Measurements from ENCODE around the gene GLB1L3. TPM values are rescaled to one million over a fixed set of nuclear protein-coding genes. Genes with fewer than 3 reads are reported as not detected.

Gene GLB1L3
- total and polyA plus RNA-seq, 2 of the 4 experiments (the other 2 are of a cell fraction): not detected

GRCh38 chr11:134345237-134345550, 69.0 kb downstream of the GLB1L3 start:
- Histone ChIP-seq H2BK120ac (ENCODE audit: low read depth, low read length) (no peak overlapping the region), H3K27ac (ENCODE audit: insufficient read depth, low read length) (no peak overlapping the region), H2BK5ac (ENCODE audit: low read depth, low read length, poor library complexity, severe bottlenecking) (no peak overlapping the region), H2AK9ac (replicated peaks; ENCODE audit: low read depth, low read length, poor library complexity) (no peak overlapping the region), H4K5ac (ENCODE audit: low read depth, low read length) (no peak overlapping the region), H3K14ac (replicated peaks; ENCODE audit: low read depth, low read length) (no peak overlapping the region), H3K56ac (ENCODE audit: extremely low read depth, insufficient read depth, low read length) (no peak overlapping the region), H3K23ac (ENCODE audit: low read depth, low read length) (no peak overlapping the region), H4K91ac (ENCODE audit: insufficient read depth, low read depth, low read length) (no peak overlapping the region), H3K27me3 (ENCODE audit: control insufficient read depth, insufficient read depth, low read length) (no peaks in the 10 kb centered on the region), H3K9me3 (ENCODE audit: control insufficient read depth, insufficient read depth, low read length) (peaks cover 15% of the 10 kb centered on the region), H3K79me1 (ENCODE audit: low read depth in 1 of 2, low read length in 2 of 2) (no peaks in the 10 kb centered on the region), H2BK15ac (ENCODE audit: low read depth, low read length) (no peak overlapping the region), H3K4me2 (ENCODE audit: low read depth, low read length) (no peak overlapping the region), H4K20me1 (ENCODE audit: insufficient read depth, low read length) (no peaks in the 10 kb centered on the region), H2BK20ac (ENCODE audit: low read depth, low read length) (no peak overlapping the region), H3K36me3 (ENCODE audit: control insufficient read depth, insufficient read depth, low read length) (no peaks in the 10 kb centered on the region), H3K9ac (ENCODE audit: low read depth, low read length) (no peak overlapping the region), H3K4me1 (ENCODE audit: control insufficient read depth, insufficient read depth, low read length) (no peaks in the 10 kb centered on the region), H2AK5ac (ENCODE audit: low read depth, low read length) (no peak overlapping the region), H3K4me3 (ENCODE audit: insufficient read depth, low read depth, low read length) (no peak overlapping the region), H3K9me1 (ENCODE audit: insufficient read depth, low read length) (no peaks in the 10 kb centered on the region), H3K4ac (ENCODE audit: low read depth, low read length) (no peak overlapping the region), H4K8ac (ENCODE audit: low read depth in 2 of 2, low read length in 2 of 2) (no peak overlapping the region), H2AFZ (replicated peaks; ENCODE audit: low read length, poor library complexity) (no peak overlapping the region), H3K18ac (ENCODE audit: low read depth, low read length) (no peak overlapping the region)
- no CpG with 5 or more reads among the region's 4 CpGs for WGBS, 2 experiments (ENCODE audit: extremely low coverage in 2 of 2, insufficient read length in 1 of 2)
- ChIA-PET CTCF (no interaction called here), POLR2A (ENCODE audit: unreplicated experiment) (no interaction called here)
- no TSS peak for BruUV-seq (replicated peaks)
- in situ Hi-C loops (cut with MboI; ENCODE audit: low sequenced_read_pairs) (no loop called here), intact Hi-C loops (cut with micrococcal nuclease) (no loop called here), dilution Hi-C loops (cut with HindIII; ENCODE audit: low sequenced_read_pairs, unreplicated experiment) (no loop called here)
- TF ChIP-seq MAFK (IDR thresholded peaks at IDR 0.05; ENCODE audit: low read depth, low read length): no peak
- TF ChIP-seq RAD21 (IDR thresholded peaks at IDR 0.05; ENCODE audit: low read length): no peak
- no peak for TF ChIP-seq RCOR1 (IDR thresholded peaks at IDR 0.05; ENCODE audit: insufficient replicate concordance, low read length)
- TF ChIP-seq USF2 (IDR thresholded peaks at IDR 0.05; ENCODE audit: low read depth, low read length): no peak
- TF ChIP-seq BHLHE40 (IDR thresholded peaks at IDR 0.05; ENCODE audit: low read depth, low read length): no peak
- TF ChIP-seq POLR2A (IDR thresholded peaks at IDR 0.05; ENCODE audit: low read depth, low read length): no peak
- no peak for TF ChIP-seq RFX5 (IDR thresholded peaks at IDR 0.05; ENCODE audit: low read depth, low read length)
- no peak for TF ChIP-seq MXI1 (IDR thresholded peaks at IDR 0.05; ENCODE audit: borderline replicate concordance, low read depth, low read length)
- no peak for TF ChIP-seq ELK1 (IDR thresholded peaks at IDR 0.05; ENCODE audit: borderline replicate concordance, low read depth, low read length)
- TF ChIP-seq NFE2L2 (IDR thresholded peaks at IDR 0.05; ENCODE audit: low read depth, low read length): no peak
- TF ChIP-seq CHD1 (IDR thresholded peaks at IDR 0.05; ENCODE audit: low read depth, low read length): no peak
- no peak for TF ChIP-seq MAZ (IDR thresholded peaks at IDR 0.05; ENCODE audit: borderline replicate concordance, low read depth, low read length)
- no peak for TF ChIP-seq FOS (IDR thresholded peaks at IDR 0.05; ENCODE audit: low read depth, low read length)
- no peak for TF ChIP-seq CTCF (conservative IDR thresholded peaks at IDR 0.05; ENCODE audit: low read depth, low read length)
- no peak for TF ChIP-seq SMC3 (IDR thresholded peaks at IDR 0.05; ENCODE audit: low read depth, low read length)
- TF ChIP-seq CEBPB (IDR thresholded peaks at IDR 0.05; ENCODE audit: low read depth, low read length): no peak
- no peak for DNase-seq
- ATAC-seq (ENCODE audit: low read depth): no peak

All from IMR-90 (cell line).